GM12892 (cell line): ENCODE results near the gene ADAMTS4.

Experiments
- POLR2AphosphoS5 ChIP-seq: IDR thresholded peaks from 2 replicates; pipeline ENCODE4 v1.6.1; 2011; ENCODE audit warnings: low read depth, low read length, control low read depth
- TAF1 ChIP-seq: IDR thresholded peaks from 2 replicates; pipeline ENCODE4 v1.6.1; 2011; ENCODE audit warnings: low read depth, mild to moderate bottlenecking, control low read depth, low read length, borderline replicate concordance

- TF ChIP-seq POLR2AphosphoS5 = no peak
- no peak for TF ChIP-seq TAF1
Measured at GRCh38 chr1:161206411-161207140, 7.7 kb upstream of the ADAMTS4 start.
